H9 (cell line): ENCODE data around the gene DGUOK. TPM values are rescaled to one million over a fixed set of nuclear protein-coding genes. Genes with fewer than 3 reads are reported as not detected.

Experiments
- DNase-seq: peaks from one replicate; pipeline ENCODE4 v3.0.0-alpha.2; 2017
- H2AFZ ChIP-seq: one replicate; pipeline ENCODE4 v1.6.1; 2013; ENCODE audit warnings: mild to moderate bottlenecking, low read length, control low read depth, moderate library complexity
- H2AK5ac ChIP-seq: 2 replicates; pipeline ENCODE4 v1.6.1; 2013; ENCODE audit warnings: low read length, control low read depth, mixed read lengths; ENCODE audit not compliant: insufficient read length
- H2BK120ac ChIP-seq: one replicate; pipeline ENCODE4 v1.6.1; 2013; ENCODE audit warnings: low read depth, mild to moderate bottlenecking, low read length, control low read depth, inconsistent platforms; ENCODE audit not compliant: poor library complexity, severe bottlenecking
- H2BK12ac ChIP-seq: 2 replicates; pipeline ENCODE4 v1.6.1; 2013; ENCODE audit warnings: low read length, control low read depth, mixed read lengths, low read depth; ENCODE audit not compliant: insufficient read length
- H2BK15ac ChIP-seq: 2 replicates; pipeline ENCODE4 v1.6.1; 2013; ENCODE audit warnings: low read depth, low read length, control low read depth
- H2BK20ac ChIP-seq: one replicate; pipeline ENCODE4 v1.6.1; 2013; ENCODE audit warnings: low read depth, mild to moderate bottlenecking, low read length, control low read depth, inconsistent platforms; ENCODE audit not compliant: poor library complexity, severe bottlenecking
- H2BK5ac ChIP-seq: 2 replicates; pipeline ENCODE4 v1.6.1; 2013; ENCODE audit warnings: low read length, control low read depth, mixed read lengths; ENCODE audit not compliant: insufficient read length
- H3K14ac ChIP-seq: 2 replicates; pipeline ENCODE4 v1.6.1; 2013; ENCODE audit warnings: low read length, control low read depth; ENCODE audit not compliant: insufficient read depth
- H3K18ac ChIP-seq: 2 replicates; pipeline ENCODE4 v1.6.1; 2013; ENCODE audit warnings: low read depth, mild to moderate bottlenecking, mixed read lengths, low read length, control low read depth; ENCODE audit not compliant: insufficient read length
- H3K23ac ChIP-seq: 2 replicates; pipeline ENCODE4 v1.6.1; 2013; ENCODE audit warnings: low read length, control low read depth, mixed read lengths, low read depth; ENCODE audit not compliant: insufficient read length
- H3K23me2 ChIP-seq: 2 replicates; pipeline ENCODE4 v1.6.1; 2013; ENCODE audit warnings: low read depth, mild to moderate bottlenecking, mixed read lengths, low read length, control low read depth; ENCODE audit not compliant: insufficient read length, poor library complexity, severe bottlenecking
- H3K27ac ChIP-seq: 2 replicates; pipeline ENCODE4 v1.5.1; 2013; ENCODE audit warnings: low read length, control low read depth, mixed read lengths, low read depth; ENCODE audit not compliant: insufficient read length
- H3K27me3 ChIP-seq: 2 replicates; pipeline ENCODE4 v1.6.1; 2013; ENCODE audit warnings: low read length, control low read depth, inconsistent platforms; ENCODE audit not compliant: insufficient read depth
- H3K4ac ChIP-seq: 2 replicates; pipeline ENCODE4 v1.6.1; 2013; ENCODE audit warnings: low read depth, mild to moderate bottlenecking, control low read depth, inconsistent platforms, low read length, moderate library complexity
- H3K4me1 ChIP-seq: 2 replicates; pipeline ENCODE4 v1.6.1; 2013; ENCODE audit warnings: low read length, control low read depth, inconsistent platforms; ENCODE audit not compliant: insufficient read depth
- H3K4me2 ChIP-seq: 2 replicates; pipeline ENCODE4 v1.6.1; 2013; ENCODE audit warnings: low read length, control low read depth, mixed read lengths; ENCODE audit not compliant: insufficient read length, insufficient read depth
- H3K56ac ChIP-seq: 2 replicates; pipeline ENCODE4 v1.6.1; 2013; ENCODE audit warnings: low read depth, mild to moderate bottlenecking, mixed read lengths, low read length, control low read depth; ENCODE audit not compliant: insufficient read length
- H3K79me1 ChIP-seq: 2 replicates; pipeline ENCODE4 v1.6.1; 2013; ENCODE audit warnings: low read depth, mild to moderate bottlenecking, moderate library complexity, low read length, control low read depth, inconsistent platforms; ENCODE audit not compliant: insufficient read depth, poor library complexity, severe bottlenecking
- H3K79me2 ChIP-seq: 2 replicates; pipeline ENCODE4 v1.6.1; 2013; ENCODE audit warnings: low read length, control low read depth, inconsistent platforms; ENCODE audit not compliant: insufficient read depth
- H3K9ac ChIP-seq: 2 replicates; pipeline ENCODE4 v1.6.1; 2013; ENCODE audit warnings: low read length, control low read depth, mixed read lengths; ENCODE audit not compliant: insufficient read length; ENCODE audit errors: extremely low read depth
- H3K9me3 ChIP-seq: one replicate; pipeline ENCODE4 v1.6.1; 2013; ENCODE audit warnings: low read depth, low read length, inconsistent platforms; ENCODE audit not compliant: control insufficient read depth
- H3T11ph ChIP-seq: one replicate; pipeline ENCODE4 v1.6.1; 2013; ENCODE audit warnings: mild to moderate bottlenecking, low read length, control low read depth, inconsistent platforms
- H4K20me1 ChIP-seq: one replicate; pipeline ENCODE4 v1.6.1; 2013; ENCODE audit not compliant: control insufficient read depth, insufficient read length, insufficient read depth
- H4K5ac ChIP-seq: 2 replicates; pipeline ENCODE4 v1.6.1; 2013; ENCODE audit warnings: low read depth, mild to moderate bottlenecking, mixed read lengths, low read length, control low read depth; ENCODE audit not compliant: insufficient read length
- H4K8ac ChIP-seq: replicated peaks from 2 replicates; pipeline ENCODE4 v1.6.1; 2013; ENCODE audit warnings: low read length, control low read depth, mixed read lengths, low read depth; ENCODE audit not compliant: insufficient read length
- H4K91ac ChIP-seq: 2 replicates; pipeline ENCODE4 v1.6.1; 2013; ENCODE audit warnings: low read depth, mild to moderate bottlenecking, moderate library complexity, mixed read lengths, low read length, control low read depth; ENCODE audit not compliant: insufficient read length
- H3K27ac Mint-ChIP-seq, 3 experiments: 2 replicates in 2 of 3; 3 replicates in 1 of 3; pipeline ENCODE4 v1.8.0; 2020 to 2021; ENCODE audit warnings: mixed read lengths in 3 of 3, mild to moderate bottlenecking in 1 of 3, moderate library complexity in 1 of 3
- H3K27me3 Mint-ChIP-seq: 2 replicates; pipeline ENCODE4 v1.8.0; 2021; ENCODE audit warnings: low read depth, mild to moderate bottlenecking, moderate library complexity, mixed read lengths
- H3K36me3 Mint-ChIP-seq, 3 experiments: 2 replicates in 2 of 3; 3 replicates in 1 of 3; pipeline ENCODE4 v1.8.0; 2020 to 2021; ENCODE audit warnings: low read depth in 3 of 3, mixed read lengths in 3 of 3; ENCODE audit not compliant: insufficient read depth in 1 of 3
- H3K4me1 Mint-ChIP-seq, 2 experiments: 2 replicates each; pipeline ENCODE4 v1.8.0; 2020; ENCODE audit warnings: mixed read lengths in 2 of 2
- H3K4me3 Mint-ChIP-seq, 2 experiments: 2 replicates in 1 of 2; 3 replicates in 1 of 2; pipeline ENCODE4 v1.8.0; 2020 to 2021; ENCODE audit warnings: mild to moderate bottlenecking in 2 of 2, mixed read lengths in 2 of 2, moderate library complexity in 1 of 2
- H3K9me3 Mint-ChIP-seq, 2 experiments: 2 replicates in 1 of 2; 3 replicates in 1 of 2; pipeline ENCODE4 v1.8.0; 2020; ENCODE audit warnings: mild to moderate bottlenecking in 2 of 2, mixed read lengths in 2 of 2, moderate library complexity in 1 of 2
- WGBS: extraction: QIAGEN DNeasy Blood & Tissue Kit; methylation state at CpG from one replicate; pipeline ENCODE4 v1.1.7; 2013; ENCODE audit warnings: missing lambda C conversion rate, low lambda C conversion rate, mixed read lengths; ENCODE audit not compliant: insufficient read length; ENCODE audit errors: extremely low coverage; 5-methylcytosine and 5-hydroxymethylcytosine counted together
- total RNA-seq: library from RNA; stranded (reverse); gene quantifications from 2 replicates; pipeline ENCODE4 v1.2.1, GENCODE V29; 2021
- TF ChIP-seq, protein P1 (sequence below): fragments of 200-600 bp; sonication (generic); conservative IDR thresholded peaks from 3 replicates; pipeline ENCODE4 v1.8.0; 2021; ENCODE audit warnings: antibody characterized with exemption, mild to moderate bottlenecking

DGUOK gene
- total RNA-seq, 1 experiment from 2014 or later, result 98.5 TPM

DNA sequence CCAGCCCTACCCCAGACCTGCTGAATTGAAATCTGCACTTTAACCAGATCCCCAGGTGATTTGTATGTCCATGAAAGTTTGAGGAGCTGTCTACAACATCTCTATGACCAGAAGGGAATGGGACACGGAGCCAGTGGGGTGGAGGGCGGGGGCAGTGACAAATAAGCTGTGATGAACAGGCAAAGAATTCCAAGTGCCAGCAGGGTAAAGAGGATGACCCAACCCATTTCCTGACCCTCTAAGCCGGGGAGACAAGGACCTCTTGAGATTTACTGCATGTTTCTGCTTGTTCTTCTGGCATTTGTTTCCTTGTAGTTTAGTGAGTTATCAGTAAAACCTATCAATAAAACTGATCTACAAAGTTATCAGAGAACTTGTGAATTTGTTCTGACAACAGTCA lies 66.7 kb downstream of the DGUOK start:
- H2BK5ac ChIP-seq, result no peak overlapping the region
- no peaks in the 10 kb centered on the region for H4K20me1 ChIP-seq
- peaks cover 4% of the 10 kb centered on the region for H3K79me1 ChIP-seq
- H3K9ac ChIP-seq, result no peak overlapping the region
- TF ChIP-seq, protein P1, sequence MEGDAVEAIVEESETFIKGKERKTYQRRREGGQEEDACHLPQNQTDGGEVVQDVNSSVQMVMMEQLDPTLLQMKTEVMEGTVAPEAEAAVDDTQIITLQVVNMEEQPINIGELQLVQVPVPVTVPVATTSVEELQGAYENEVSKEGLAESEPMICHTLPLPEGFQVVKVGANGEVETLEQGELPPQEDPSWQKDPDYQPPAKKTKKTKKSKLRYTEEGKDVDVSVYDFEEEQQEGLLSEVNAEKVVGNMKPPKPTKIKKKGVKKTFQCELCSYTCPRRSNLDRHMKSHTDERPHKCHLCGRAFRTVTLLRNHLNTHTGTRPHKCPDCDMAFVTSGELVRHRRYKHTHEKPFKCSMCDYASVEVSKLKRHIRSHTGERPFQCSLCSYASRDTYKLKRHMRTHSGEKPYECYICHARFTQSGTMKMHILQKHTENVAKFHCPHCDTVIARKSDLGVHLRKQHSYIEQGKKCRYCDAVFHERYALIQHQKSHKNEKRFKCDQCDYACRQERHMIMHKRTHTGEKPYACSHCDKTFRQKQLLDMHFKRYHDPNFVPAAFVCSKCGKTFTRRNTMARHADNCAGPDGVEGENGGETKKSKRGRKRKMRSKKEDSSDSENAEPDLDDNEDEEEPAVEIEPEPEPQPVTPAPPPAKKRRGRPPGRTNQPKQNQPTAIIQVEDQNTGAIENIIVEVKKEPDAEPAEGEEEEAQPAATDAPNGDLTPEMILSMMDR, result no peak
- H3K4ac ChIP-seq, result no peak overlapping the region
- H3K27ac ChIP-seq, result no peak overlapping the region
- H2BK20ac ChIP-seq, result no peak overlapping the region
- Mint-ChIP-seq H3K27me3 (no peaks in the 10 kb centered on the region; the same call in 1 of the 2 replicates), H3K36me3 (peaks cover 11 to 28% (median 15%) of the 10 kb centered on the region in 3 experiments), H3K4me1 (peaks cover 30 to 37% of the 10 kb centered on the region in 2 experiments), H3K9me3 (no peaks in the 10 kb centered on the region), H3K27ac (no peak overlapping the region), H3K4me3 (no peak overlapping the region)
- H2AK5ac ChIP-seq, result no peak overlapping the region
- H4K5ac ChIP-seq, result no peak overlapping the region
- DNase-seq, result no peak
- no peak overlapping the region for H3K56ac ChIP-seq
- H2BK120ac ChIP-seq, result no peak overlapping the region
- no peaks in the 10 kb centered on the region for H3K23me2 ChIP-seq
- whole genome bisulfite sequencing, result no CpG with 5 or more reads among the region's 3 CpGs
- no peak overlapping the region for H4K91ac ChIP-seq
- H3K23ac ChIP-seq, result no peak overlapping the region
- no peak overlapping the region for H3T11ph ChIP-seq
- H3K14ac ChIP-seq, result no peak overlapping the region
- H2AFZ ChIP-seq, result no peak overlapping the region
- no peak overlapping the region for H2BK12ac ChIP-seq
- H3K9me3 ChIP-seq, result no peaks in the 10 kb centered on the region
- H2BK15ac ChIP-seq, result no peak overlapping the region
- H3K27me3 ChIP-seq, result no peaks in the 10 kb centered on the region
- H3K18ac ChIP-seq, result no peak overlapping the region
- H3K79me2 ChIP-seq, result peaks cover 14% of the 10 kb centered on the region; the same call in 1 of the 2 replicates
- H3K4me1 ChIP-seq, result peaks cover 8% of the 10 kb centered on the region; the same call in 1 of the 2 replicates
- no peak overlapping the region for H4K8ac ChIP-seq
- H3K4me2 ChIP-seq, result no peak overlapping the region
